Activated CD8-positive, alpha-beta T cell treated with anti-CD3 and anti-CD28 coated beads for 36 hours (primary cell): ENCODE data around the gene DBH. TPM values are rescaled to one million over a fixed set of nuclear protein-coding genes. Genes with fewer than 3 reads are reported as not detected.

ENCODE experiments used
- ATAC-seq: fragments of 200-7000 bp; cut with Tn5 transposase; one replicate; pipeline ENCODE4 v1.10.0; 2021; ENCODE audit warnings: mild to moderate bottlenecking, moderate library complexity
- CTCF ChIA-PET: fragments of 350-600 bp; sonication (Branson Sonifier 250); formaldehyde crosslinking; loops from one replicate; lab custom pipeline; 2021; ENCODE audit warnings: antibody characterized with exemption; lab: Charles Lee
- POLR2A ChIA-PET: fragments of 350-600 bp; sonication (Branson Sonifier 250); formaldehyde crosslinking; loops from one replicate; lab custom pipeline; 2021; ENCODE audit warnings: antibody characterized with exemption; lab: Charles Lee
- DNase-seq: peaks from one replicate; pipeline ENCODE4 v3.0.0-alpha.2; 2020
- H3K27ac Mint-ChIP-seq: one replicate; pipeline ENCODE4 v1.8.0; 2021; ENCODE audit warnings: mild to moderate bottlenecking, mixed read lengths
- H3K27me3 Mint-ChIP-seq: one replicate; pipeline ENCODE4 v1.8.0; 2021; ENCODE audit warnings: mixed read lengths
- H3K36me3 Mint-ChIP-seq: one replicate; pipeline ENCODE4 v1.8.0; 2021; ENCODE audit warnings: low read depth, mixed read lengths
- H3K4me1 Mint-ChIP-seq: one replicate; pipeline ENCODE4 v1.8.0; 2021; ENCODE audit warnings: low read depth, mixed read lengths
- H3K4me3 Mint-ChIP-seq: one replicate; pipeline ENCODE4 v1.8.0; 2021; ENCODE audit warnings: mild to moderate bottlenecking, moderate library complexity, mixed read lengths
- H3K9me3 Mint-ChIP-seq: one replicate; pipeline ENCODE4 v1.8.0; 2021; ENCODE audit warnings: mixed read lengths
- CTCF ChIP-seq: fragments of 200-600 bp; IDR thresholded peaks from one replicate; pipeline ENCODE4 v1.8.0; 2022; ENCODE audit warnings: antibody characterized with exemption, mild to moderate bottlenecking
- intact Hi-C: fragments of 100-400 bp; cut with micrococcal nuclease; formaldehyde crosslinking; loops from one replicate; pipeline ENCODE4 v1.10.0; 2022
- total RNA-seq, 2 experiments: library from RNA; stranded (reverse); gene quantifications; one replicate each; pipeline ENCODE4 v1.2.3, GENCODE V29; 2021

Gene DBH
- total RNA-seq, 2 experiments from 2014 or later = not detected

GRCh38 chr9:133605856-133606707 lies 30.1 kb upstream of the DBH start:
- Mint-ChIP-seq H3K27me3 (peaks cover 28% of the 10 kb centered on the region), H3K27ac (no peak overlapping the region), H3K9me3 (no peaks in the 10 kb centered on the region), H3K4me3 (no peak overlapping the region), H3K36me3 (no peaks in the 10 kb centered on the region), H3K4me1 (peaks cover 8% of the 10 kb centered on the region)
- no peak for ATAC-seq
- POLR2A ChIA-PET = no interaction called here
- no peak for DNase-seq
- intact Hi-C loops = loop anchor here (10.0 kb wide), 1 partner anchor 119 kb away; no protein-coding TSS in a partner anchor
- CTCF ChIA-PET = interaction anchor here (0.9 to 3.1 kb wide), 4 partner anchors 95 to 176 kb away, joined by 3 to 15 read pairs (median 5); no protein-coding TSS in a partner anchor
- no peak for TF ChIP-seq CTCF

DNA sequence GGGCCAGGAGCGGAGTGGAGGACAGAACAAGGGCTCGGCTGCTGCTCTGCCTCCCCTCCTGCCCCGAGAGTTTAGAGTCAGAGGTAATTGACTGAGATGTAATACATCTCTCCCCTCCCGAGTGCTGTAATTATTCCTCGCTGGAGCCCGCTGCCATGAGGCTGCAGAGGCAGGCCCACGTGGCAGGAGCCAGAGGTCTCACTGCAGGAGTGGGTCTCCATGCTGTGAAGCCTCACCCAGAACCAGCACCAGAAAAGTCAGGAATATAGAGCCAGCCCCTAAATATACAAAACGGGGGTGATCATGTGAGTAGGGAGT lies 29.5 kb upstream of the DBH start:
- Mint-ChIP-seq H3K4me3 (no peak overlapping the region), H3K4me1 (peaks cover 8% of the 10 kb centered on the region), H3K36me3 (no peaks in the 10 kb centered on the region), H3K27me3 (peaks cover 31% of the 10 kb centered on the region), H3K27ac (no peak overlapping the region), H3K9me3 (no peaks in the 10 kb centered on the region)
- DNase-seq = no peak
- ATAC-seq = no peak
- ChIA-PET POLR2A (no interaction called here), CTCF (interaction anchor here (1.2 kb wide), 1 partner anchor 176 kb away, joined by 3 read pairs; no protein-coding TSS in a partner anchor)
- TF ChIP-seq CTCF = no peak
- intact Hi-C loops = loop anchor here (10.0 kb wide), 1 partner anchor 118 kb away; no protein-coding TSS in a partner anchor

GRCh38 chr9:133607381-133607780 lies 28.8 kb upstream of the DBH start:
- intact Hi-C loops = loop anchor here (10.0 kb wide), 1 partner anchor 117 kb away; no protein-coding TSS in a partner anchor
- Mint-ChIP-seq H3K27ac (no peak overlapping the region), H3K27me3 (peaks cover 32% of the 10 kb centered on the region), H3K9me3 (no peaks in the 10 kb centered on the region), H3K4me1 (peaks cover 8% of the 10 kb centered on the region), H3K4me3 (no peak overlapping the region), H3K36me3 (no peaks in the 10 kb centered on the region)
- ChIA-PET CTCF (interaction anchor here (0.9 to 1.2 kb wide), 3 partner anchors 18 to 175 kb away, joined by 3 to 4 read pairs (median 3); no protein-coding TSS in a partner anchor), POLR2A (no interaction called here)
- TF ChIP-seq CTCF = no peak
- DNase-seq (no peak), ATAC-seq (no peak)

- TF ChIP-seq CTCF = no peak
- H3K4me3 Mint-ChIP-seq = no peak overlapping the region
- H3K27ac Mint-ChIP-seq = no peak overlapping the region
- ATAC-seq (no peak), DNase-seq (no peak)
- H3K36me3 Mint-ChIP-seq = no peaks in the 10 kb centered on the region
- H3K9me3 Mint-ChIP-seq = no peaks in the 10 kb centered on the region
- peaks cover 8% of the 10 kb centered on the region for H3K4me1 Mint-ChIP-seq
- peaks cover 32% of the 10 kb centered on the region for H3K27me3 Mint-ChIP-seq
- ChIA-PET POLR2A (no interaction called here), CTCF (interaction anchor here (0.9 to 1.2 kb wide), 3 partner anchors 18 to 174 kb away, joined by 3 to 4 read pairs (median 3); no protein-coding TSS in a partner anchor)
- intact Hi-C loops = loop anchor here (10.0 kb wide), 1 partner anchor 117 kb away; no protein-coding TSS in a partner anchor
Observed at GRCh38 chr9:133607976-133608375, 28.2 kb upstream of the DBH start.

DNA sequence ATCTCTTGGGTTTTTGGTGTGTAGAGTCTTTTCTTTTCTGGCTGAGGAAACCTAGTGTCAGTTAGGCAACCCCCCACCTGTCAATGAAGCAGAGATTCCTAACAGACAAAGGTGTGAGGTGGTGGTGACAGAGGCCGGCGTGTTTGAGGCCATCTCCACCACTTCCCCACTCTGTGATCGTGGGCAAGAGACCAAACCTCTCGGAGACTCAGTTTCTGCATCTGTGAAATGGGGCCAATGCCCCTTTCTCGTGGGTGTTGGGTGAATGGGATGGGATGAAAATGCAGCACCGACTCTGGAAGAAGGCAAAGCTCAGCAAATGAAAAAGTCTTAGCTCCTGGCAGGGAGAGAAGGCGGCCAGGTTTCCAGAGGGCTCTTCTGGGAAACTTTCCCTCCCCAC lies 27.8 kb upstream of the DBH start:
- peaks cover 8% of the 10 kb centered on the region for H3K4me1 Mint-ChIP-seq
- no peaks in the 10 kb centered on the region for H3K36me3 Mint-ChIP-seq
- H3K27me3 Mint-ChIP-seq = peaks cover 32% of the 10 kb centered on the region
- CTCF ChIA-PET = interaction anchor here (0.9 to 1.5 kb wide), 3 partner anchors 20 to 119 kb away, joined by 3 to 4 read pairs (median 4); no protein-coding TSS in a partner anchor
- ATAC-seq (no peak), DNase-seq (no peak)
- POLR2A ChIA-PET = no interaction called here
- H3K9me3 Mint-ChIP-seq = no peaks in the 10 kb centered on the region
- no peak overlapping the region for H3K4me3 Mint-ChIP-seq
- H3K27ac Mint-ChIP-seq = no peak overlapping the region
- intact Hi-C loops = loop anchor here (10.0 kb wide), 1 partner anchor 116 kb away; no protein-coding TSS in a partner anchor
- TF ChIP-seq CTCF = no peak
